Measurements from ENCODE around the gene PHACTR1.

- TF ChIP-seq CTCF (IDR thresholded peaks at IDR 0.05) (no peak), POLR2A (IDR thresholded peaks at IDR 0.05) (no peak)
These were observed 516.5 kb downstream of the PHACTR1 start for GRCh38 chr6:13233106-13233505.

All from testis (tissue), 2 donors.